Posterior vena cava (tissue), 2 donors: ENCODE data around the gene IMMP2L. TPM values are rescaled to one million over a fixed set of nuclear protein-coding genes. Genes with fewer than 3 reads are reported as not detected.
"Not testable (repeated sequence)": the region's sequence is repeated elsewhere in the genome, so short reads cannot be mapped to it uniquely, and the experiment has no call there.

Experiments
- DNase-seq: peaks from one replicate; pipeline ENCODE4 v3.0.0-alpha.2; 2020; ENCODE audit warnings: low spot score
- intact Hi-C, 2 donors: fragments of 100-400 bp; cut with DNase I; formaldehyde crosslinking; loops; one replicate each; pipeline versions ENCODE4 v1.14.1 to v1.14.2; 2022 to 2023
- total RNA-seq, 2 donors: library from RNA; stranded (reverse); fragmentation: NEBNext Ultra II Directional; extraction: Animal tissue kit (Norgen Biotek cat#: 25700); gene quantifications; one replicate each; pipeline ENCODE4 v1.2.1, GENCODE V29; 2021
- donor health status: DM: yes; HTN: yes; CAD: no.
- donor health status: DM: yes; HTN: yes; CAD: no.

Gene IMMP2L
- total RNA-seq, 2 donors from 2014 or later: 15.9 to 20.5 TPM

- no peak for DNase-seq
- intact Hi-C loops: no loop called here
Observed at GRCh38 chr7:111513566-111513965, 48.7 kb downstream of the IMMP2L start.

- intact Hi-C loops: no loop called here
- DNase-seq: no peak
Observed at GRCh38 chr7:111511845-111512244, 50.4 kb downstream of the IMMP2L start.

- DNase-seq: no peak
- intact Hi-C loops: no loop called here
Observed at GRCh38 chr7:111510584-111511378, 51.5 kb downstream of the IMMP2L start.

GRCh38 chr7:111510062-111510461 is 52.2 kb downstream of the IMMP2L start:
- intact Hi-C loops: no loop called here
- no peak for DNase-seq

- no peak for DNase-seq
- intact Hi-C loops: no loop called here
Observed at GRCh38 chr7:111509288-111509687, 53.0 kb downstream of the IMMP2L start.

GRCh38 chr7:111508387-111508786 is 53.9 kb downstream of the IMMP2L start:
- DNase-seq: no peak
- intact Hi-C loops: no loop called here

GRCh38 chr7:111505422-111505821 is 56.9 kb downstream of the IMMP2L start:
- DNase-seq, intact Hi-C loops: not testable (repeated sequence)

- intact Hi-C loops, DNase-seq: not testable (repeated sequence)
Observed at GRCh38 chr7:111501799-111502198, 60.5 kb downstream of the IMMP2L start.

- intact Hi-C loops: no loop called here
- no peak for DNase-seq
Observed at GRCh38 chr7:111499027-111499426, 63.3 kb downstream of the IMMP2L start.

- no peak for DNase-seq
- intact Hi-C loops: no loop called here
Observed at GRCh38 chr7:111498391-111499007, 63.8 kb downstream of the IMMP2L start.

GRCh38 chr7:111495173-111495810 is 67.0 kb downstream of the IMMP2L start:
- intact Hi-C loops: no loop called here

GRCh38 chr7:111492234-111492633 is 70.1 kb downstream of the IMMP2L start:
- intact Hi-C loops: no loop called here
- DNase-seq: no peak

More at GRCh38 chr7:111495173-111495810, 67.0 kb downstream of the IMMP2L start:
- DNase-seq: no peak

GRCh38 chr7:111486472-111487142 is 75.7 kb downstream of the IMMP2L start:
- no peak for DNase-seq
- intact Hi-C loops: no loop called here

- no peak for DNase-seq
- intact Hi-C loops: no loop called here
Observed at GRCh38 chr7:111485701-111486380, 76.5 kb downstream of the IMMP2L start.

GRCh38 chr7:111483078-111483477 is 79.2 kb downstream of the IMMP2L start:
- intact Hi-C loops: no loop called here
- DNase-seq: no peak

- no peak for DNase-seq
- intact Hi-C loops: loop anchor here in 1 of 2 donors (10.0 kb wide), 1 partner anchor 373 kb away; no protein-coding TSS in a partner anchor
Observed at GRCh38 chr7:111477462-111478225, 84.6 kb downstream of the IMMP2L start.

- intact Hi-C loops: loop anchor here in 1 of 2 donors (10.0 kb wide), 1 partner anchor 372 kb away; no protein-coding TSS in a partner anchor
- DNase-seq: no peak
Observed at GRCh38 chr7:111476586-111477293, 85.6 kb downstream of the IMMP2L start.

GRCh38 chr7:111475959-111476358 is 86.3 kb downstream of the IMMP2L start:
- DNase-seq: no peak

More at GRCh38 chr7:111475959-111476358, 86.3 kb downstream of the IMMP2L start:
- intact Hi-C loops: loop anchor here in 1 of 2 donors (10.0 kb wide), 1 partner anchor 371 kb away; no protein-coding TSS in a partner anchor
